IMR-90 (cell line): ENCODE results near the gene DCDC1. TPM values are rescaled to one million over a fixed set of nuclear protein-coding genes. Genes with fewer than 3 reads are reported as not detected.

Source experiments
- ATAC-seq: fragments of 200-7000 bp; cut with Tn5 transposase; 2 replicates; pipeline ENCODE4 v1.9.1; 2020; ENCODE audit warnings: low read depth, mild to moderate bottlenecking, moderate library complexity
- BruUV-seq: library from RNA; stranded (reverse); fragments of 400-500 nt; replicated peaks from 2 replicates; lab custom pipeline; 2021; lab: Mats Ljungman, UMichigan
- CTCF ChIA-PET: fragments of 300-600 bp; formaldehyde crosslinking; extraction: SDS; loops from one replicate; lab custom pipeline; 2021; ENCODE audit warnings: antibody characterized with exemption; lab: Yijun Ruan, JAX
- POLR2A ChIA-PET: fragments of 300-600 bp; sonication (Branson Sonifier 250); formaldehyde crosslinking; loops from one replicate; lab custom pipeline; 2022; ENCODE audit warnings: antibody characterized with exemption; ENCODE audit not compliant: unreplicated experiment; lab: Charles Lee
- DNase-seq: peaks from one replicate; pipeline ENCODE4 v3.0.0; 2013
- H2AFZ ChIP-seq: replicated peaks from 2 replicates; pipeline ENCODE3; 2013; ENCODE audit warnings: low read length, mild to moderate bottlenecking; ENCODE audit not compliant: poor library complexity
- H2AK5ac ChIP-seq: 2 replicates; pipeline ENCODE4 v1.6.1; 2013; ENCODE audit warnings: low read depth, low read length, inconsistent platforms
- H2AK9ac ChIP-seq: replicated peaks from 2 replicates; pipeline ENCODE3; 2013; ENCODE audit warnings: mild to moderate bottlenecking, low read depth, low read length, moderate library complexity; ENCODE audit not compliant: poor library complexity
- H2BK120ac ChIP-seq: 2 replicates; pipeline ENCODE4 v1.6.1; 2013; ENCODE audit warnings: low read depth, low read length, inconsistent platforms
- H2BK15ac ChIP-seq: 3 replicates; pipeline ENCODE4 v1.6.1; 2013; ENCODE audit warnings: low read depth, low read length, inconsistent platforms
- H2BK20ac ChIP-seq: 2 replicates; pipeline ENCODE4 v1.6.1; 2013; ENCODE audit warnings: low read depth, mild to moderate bottlenecking, inconsistent platforms, low read length, moderate library complexity
- H2BK5ac ChIP-seq: 2 replicates; pipeline ENCODE4 v1.6.1; 2013; ENCODE audit warnings: mild to moderate bottlenecking, low read depth, low read length, inconsistent platforms; ENCODE audit not compliant: poor library complexity, severe bottlenecking
- H3K14ac ChIP-seq: replicated peaks from 2 replicates; pipeline ENCODE4 v1.6.1; 2013; ENCODE audit warnings: low read depth, low read length, inconsistent platforms
- H3K18ac ChIP-seq: 2 replicates; pipeline ENCODE4 v1.6.1; 2013; ENCODE audit warnings: low read depth, low read length, control low read depth
- H3K23ac ChIP-seq: 2 replicates; pipeline ENCODE4 v1.6.1; 2013; ENCODE audit warnings: low read depth, low read length, inconsistent platforms
- H3K27ac ChIP-seq: 2 replicates; pipeline ENCODE4 v1.5.1; 2013; ENCODE audit warnings: mild to moderate bottlenecking, control low read depth, low read length; ENCODE audit not compliant: insufficient read depth
- H3K27me3 ChIP-seq: 2 replicates; pipeline ENCODE4 v1.6.1; 2013; ENCODE audit warnings: low read length; ENCODE audit not compliant: control insufficient read depth, insufficient read depth
- H3K36me3 ChIP-seq: 2 replicates; pipeline ENCODE4 v1.6.1; 2013; ENCODE audit warnings: low read length, mixed read lengths; ENCODE audit not compliant: control insufficient read depth, insufficient read depth
- H3K4ac ChIP-seq: 2 replicates; pipeline ENCODE4 v1.6.1; 2013; ENCODE audit warnings: low read depth, low read length, inconsistent platforms
- H3K4me1 ChIP-seq: 2 replicates; pipeline ENCODE4 v1.6.1; 2013; ENCODE audit warnings: low read length, mixed read lengths; ENCODE audit not compliant: control insufficient read depth, insufficient read depth
- H3K4me2 ChIP-seq: 2 replicates; pipeline ENCODE4 v1.6.1; 2013; ENCODE audit warnings: low read depth, mild to moderate bottlenecking, control low read depth, low read length, moderate library complexity
- H3K4me3 ChIP-seq: 2 replicates; pipeline ENCODE4 v1.5.1; 2013; ENCODE audit warnings: low read depth, mild to moderate bottlenecking, control low read depth, low read length, moderate library complexity; ENCODE audit not compliant: insufficient read depth
- H3K56ac ChIP-seq: 2 replicates; pipeline ENCODE4 v1.6.1; 2013; ENCODE audit warnings: low read length, inconsistent platforms; ENCODE audit not compliant: insufficient read depth; ENCODE audit errors: extremely low read depth
- H3K79me1 ChIP-seq, 2 experiments: 2 replicates each; pipeline ENCODE4 v1.6.1; 2013; ENCODE audit warnings: low read length in 2 of 2, inconsistent platforms in 1 of 2, low read depth in 1 of 2
- H3K9ac ChIP-seq: 2 replicates; pipeline ENCODE4 v1.6.1; 2013; ENCODE audit warnings: low read depth, low read length, control low read depth
- H3K9me1 ChIP-seq: 2 replicates; pipeline ENCODE4 v1.6.1; 2013; ENCODE audit warnings: low read length, inconsistent platforms; ENCODE audit not compliant: insufficient read depth
- H3K9me3 ChIP-seq: 2 replicates; pipeline ENCODE4 v1.6.1; 2013; ENCODE audit warnings: low read length; ENCODE audit not compliant: control insufficient read depth, insufficient read depth
- H4K20me1 ChIP-seq: 2 replicates; pipeline ENCODE4 v1.6.1; 2013; ENCODE audit warnings: low read length, inconsistent platforms; ENCODE audit not compliant: insufficient read depth
- H4K5ac ChIP-seq: 2 replicates; pipeline ENCODE4 v1.6.1; 2013; ENCODE audit warnings: mild to moderate bottlenecking, low read depth, low read length, control low read depth
- H4K8ac ChIP-seq, 2 experiments: 2 replicates each; pipeline ENCODE4 v1.6.1; 2013; ENCODE audit warnings: low read depth in 2 of 2, low read length in 2 of 2, control low read depth in 1 of 2, inconsistent platforms in 1 of 2
- H4K91ac ChIP-seq: 2 replicates; pipeline ENCODE4 v1.6.1; 2013; ENCODE audit warnings: low read depth, low read length, inconsistent platforms; ENCODE audit not compliant: insufficient read depth
- BHLHE40 ChIP-seq: fragments of 150-350 bp; IDR thresholded peaks from 2 replicates; pipeline ENCODE4 v1.6.1; 2016; ENCODE audit warnings: mild to moderate bottlenecking, low read depth, low read length
- CEBPB ChIP-seq: IDR thresholded peaks from 2 replicates; pipeline ENCODE4 v1.6.1; 2012; ENCODE audit warnings: low read depth, low read length, improper control_type of control experiment
- CHD1 ChIP-seq: IDR thresholded peaks from 2 replicates; pipeline ENCODE4 v1.6.1; 2012; ENCODE audit warnings: low read depth, low read length, improper control_type of control experiment
- CTCF ChIP-seq: conservative IDR thresholded peaks from 2 replicates; pipeline ENCODE4 v1.5.1; 2012; ENCODE audit warnings: mild to moderate bottlenecking, low read depth, low read length, improper control_type of control experiment
- ELK1 ChIP-seq: fragments of 150-350 bp; IDR thresholded peaks from 2 replicates; pipeline ENCODE4 v1.6.1; 2016; ENCODE audit warnings: low read depth, mild to moderate bottlenecking, low read length, moderate library complexity, borderline replicate concordance
- FOS ChIP-seq: fragments of 150-350 bp; IDR thresholded peaks from 2 replicates; pipeline ENCODE4 v1.6.1; 2016; ENCODE audit warnings: low read depth, low read length
- MAFK ChIP-seq: IDR thresholded peaks from 2 replicates; pipeline ENCODE4 v1.6.1; 2012; ENCODE audit warnings: low read depth, low read length, improper control_type of control experiment
- MAZ ChIP-seq: IDR thresholded peaks from 2 replicates; pipeline ENCODE4 v1.6.1; 2012; ENCODE audit warnings: low read depth, mild to moderate bottlenecking, low read length, improper control_type of control experiment, moderate library complexity, borderline replicate concordance
- MXI1 ChIP-seq: IDR thresholded peaks from 2 replicates; pipeline ENCODE4 v1.6.1; 2012; ENCODE audit warnings: low read depth, mild to moderate bottlenecking, low read length, moderate library complexity, borderline replicate concordance
- NFE2L2 ChIP-seq: fragments of 150-350 bp; IDR thresholded peaks from 2 replicates; pipeline ENCODE4 v1.6.1; 2016; ENCODE audit warnings: low read depth, mild to moderate bottlenecking, low read length
- POLR2A ChIP-seq: IDR thresholded peaks from 2 replicates; pipeline ENCODE4 v1.6.1; 2012; ENCODE audit warnings: mild to moderate bottlenecking, low read depth, low read length
- RAD21 ChIP-seq: IDR thresholded peaks from 2 replicates; pipeline ENCODE4 v1.6.1; 2012; ENCODE audit warnings: low read length, improper control_type of control experiment
- RCOR1 ChIP-seq: IDR thresholded peaks from 2 replicates; pipeline ENCODE4 v1.6.1; 2012; ENCODE audit warnings: mild to moderate bottlenecking, low read length, improper control_type of control experiment; ENCODE audit not compliant: insufficient replicate concordance
- RFX5 ChIP-seq: IDR thresholded peaks from 2 replicates; pipeline ENCODE4 v1.8.0; 2012; ENCODE audit warnings: low read depth, mild to moderate bottlenecking, low read length, moderate library complexity
- SMC3 ChIP-seq: fragments of 150-350 bp; IDR thresholded peaks from 2 replicates; pipeline ENCODE4 v1.6.1; 2016; ENCODE audit warnings: low read depth, mild to moderate bottlenecking, antibody characterized with exemption, low read length, moderate library complexity
- USF2 ChIP-seq: fragments of 150-350 bp; IDR thresholded peaks from 2 replicates; pipeline ENCODE4 v1.6.1; 2017; ENCODE audit warnings: mild to moderate bottlenecking, antibody characterized with exemption, low read length, low read depth
- WGBS, 2 experiments: methylation state at CpG; one replicate each; pipeline versions ENCODE4 v1.1.5 to v1.1.7; 2013; ENCODE audit warnings: missing lambda C conversion rate in 2 of 2; ENCODE audit not compliant: insufficient read length in 1 of 2; ENCODE audit errors: extremely low coverage in 2 of 2; 5-methylcytosine and 5-hydroxymethylcytosine counted together
- dilution Hi-C: fragments of 300-500 bp; cut with HindIII; formaldehyde crosslinking; loops from one replicate; pipeline ENCODE4 v1.14.3; 2018; ENCODE audit warnings: low sequenced_read_pairs; ENCODE audit not compliant: unreplicated experiment
- in situ Hi-C: fragments of 300-500 bp; cut with MboI; formaldehyde crosslinking; loops from 3 replicates; pipeline ENCODE4 v1.14.3; 2019; ENCODE audit warnings: low sequenced_read_pairs, inconsistent platforms, mixed read lengths
- intact Hi-C: fragments of 100-400 bp; cut with micrococcal nuclease; formaldehyde crosslinking; loops from 2 replicates; pipeline ENCODE4 v1.10.0; 2022
- polyA plus RNA-seq, 3 experiments: library from polyadenylated mRNA; depleted of rRNA; stranded (reverse); fragments of >200 nt; gene quantifications; 2 replicates each; pipeline ENCODE4 v1.2.3, GENCODE V29; 2012; ENCODE audit warnings: low replicate concordance in 1 of 3
- total RNA-seq: library from RNA; depleted of rRNA; stranded (reverse); fragments of >200 nt; gene quantifications from 2 replicates; pipeline ENCODE4 v1.2.3, GENCODE V29; 2012

The DCDC1 gene
- total and polyA plus RNA-seq, 2 of the 4 experiments (the other 2 are of a cell fraction), result not detected

GRCh38 chr11:31026315-31026714, 343.2 kb downstream of the DCDC1 start:
- Histone ChIP-seq H3K27ac (no peak overlapping the region), H3K9ac (no peak overlapping the region), H2AFZ (no peak overlapping the region), H3K36me3 (no peaks in the 10 kb centered on the region), H4K91ac (no peak overlapping the region), H3K4me1 (no peaks in the 10 kb centered on the region), H3K9me1 (no peaks in the 10 kb centered on the region), H3K27me3 (no peaks in the 10 kb centered on the region), H2BK5ac (no peak overlapping the region), H2BK120ac (no peak overlapping the region), H4K20me1 (no peaks in the 10 kb centered on the region), H3K23ac (no peak overlapping the region), H3K79me1 (no peaks in the 10 kb centered on the region), H2BK20ac (no peak overlapping the region), H3K18ac (no peak overlapping the region), H3K9me3 (no peaks in the 10 kb centered on the region), H2BK15ac (no peak overlapping the region), H2AK9ac (no peak overlapping the region), H3K4me2 (no peak overlapping the region), H3K56ac (no peak overlapping the region), H4K8ac (no peak overlapping the region), H3K4me3 (no peak overlapping the region), H3K14ac (no peak overlapping the region), H3K4ac (no peak overlapping the region), H4K5ac (no peak overlapping the region), H2AK5ac (no peak overlapping the region)
- CTCF ChIA-PET, result no interaction called here
- TF ChIP-seq RCOR1 (no peak), CHD1 (no peak), CEBPB (no peak), ELK1 (no peak), SMC3 (no peak), FOS (no peak), POLR2A (no peak), MXI1 (no peak), MAZ (no peak), RAD21 (no peak), BHLHE40 (no peak), NFE2L2 (no peak), USF2 (no peak), CTCF (no peak), RFX5 (no peak), MAFK (no peak)
- no CpG with 5 or more reads among the region's 6 CpGs for WGBS, 2 experiments
- DNase-seq, result no peak
- dilution Hi-C loops (no loop called here), in situ Hi-C loops (no loop called here), intact Hi-C loops (loop anchor here (10.0 kb wide), 1 partner anchor 758 kb away; no protein-coding TSS in a partner anchor)
- no peak for ATAC-seq
- no TSS peak for BruUV-seq
- POLR2A ChIA-PET, result no interaction called here
